PC-9 (cell line): ENCODE measurements around the gene GSTT2B. TPM values are rescaled to one million over a fixed set of nuclear protein-coding genes. Genes with fewer than 3 reads are reported as not detected.

Source experiments
- BruUV-seq: library from RNA; stranded (reverse); fragments of 400-500 nt; replicated peaks from 2 replicates; lab custom pipeline; 2021; lab: Mats Ljungman, UMichigan
- CTCF ChIA-PET: fragments of 300-600 bp; sonication (Branson Sonifier 250); formaldehyde crosslinking; loops from one replicate; lab custom pipeline; 2022; ENCODE audit warnings: antibody characterized with exemption; lab: Charles Lee
- POLR2A ChIA-PET: fragments of 300-600 bp; sonication (Branson Sonifier 250); formaldehyde crosslinking; loops from one replicate; lab custom pipeline; 2022; ENCODE audit warnings: antibody characterized with exemption; ENCODE audit not compliant: unreplicated experiment; lab: Charles Lee
- DNase-seq, 2 experiments: peaks; one replicate each; pipeline versions ENCODE4 v3.0.0 to v3.0.0-alpha.2; 2015 to 2022; ENCODE audit warnings: mixed read lengths in 1 of 2
- H2AFZ ChIP-seq: fragments of 200-600 bp; sonication (generic); 2 replicates; pipeline ENCODE4 v1.8.1; 2017; ENCODE audit warnings: antibody characterized with exemption
- H3F3A ChIP-seq: fragments of 200-600 bp; sonication (generic); 2 replicates; pipeline ENCODE4 v1.8.1; 2017; ENCODE audit warnings: antibody characterized with exemption, mild to moderate bottlenecking, low read depth; ENCODE audit not compliant: insufficient read depth
- H3K27ac ChIP-seq: fragments of 200-600 bp; sonication (generic); 2 replicates; pipeline ENCODE4 v1.6.1; 2016; ENCODE audit warnings: mixed run types
- H3K27me3 ChIP-seq: fragments of 200-600 bp; sonication (generic); 2 replicates; pipeline ENCODE4 v1.6.1; 2016; ENCODE audit warnings: low read depth, mixed run types; ENCODE audit not compliant: insufficient read depth
- H3K36me3 ChIP-seq: fragments of 200-600 bp; sonication (generic); 2 replicates; pipeline ENCODE4 v1.6.1; 2016; ENCODE audit warnings: low read depth, mixed run types
- H3K4me1 ChIP-seq: fragments of 200-600 bp; sonication (generic); replicated peaks from 2 replicates; pipeline ENCODE4 v1.6.1; 2016; ENCODE audit warnings: mixed run types; ENCODE audit not compliant: insufficient read depth
- H3K4me2 ChIP-seq: fragments of 200-600 bp; sonication (generic); 2 replicates; pipeline ENCODE4 v1.6.1; 2017; ENCODE audit warnings: mixed run types
- H3K4me3 ChIP-seq: fragments of 200-600 bp; sonication (generic); 2 replicates; pipeline ENCODE4 v1.6.1; 2016; ENCODE audit warnings: mixed run types
- H3K79me2 ChIP-seq: fragments of 200-600 bp; sonication (generic); 2 replicates; pipeline ENCODE4 v1.6.1; 2017; ENCODE audit warnings: low read depth, mixed run types
- H3K9me2 ChIP-seq: fragments of 200-600 bp; sonication (generic); 2 replicates; pipeline ENCODE4 v1.8.1; 2017; ENCODE audit warnings: mild to moderate bottlenecking; ENCODE audit not compliant: insufficient read depth
- H3K9me3 ChIP-seq: fragments of 200-600 bp; sonication (generic); 2 replicates; pipeline ENCODE4 v1.8.1; 2016; ENCODE audit warnings: low read depth; ENCODE audit not compliant: insufficient read depth
- H4K20me1 ChIP-seq: fragments of 200-600 bp; sonication (generic); 2 replicates; pipeline ENCODE4 v1.8.1; 2017; ENCODE audit not compliant: insufficient read depth
- CTCF ChIP-seq: fragments of 200-600 bp; sonication (generic); conservative IDR thresholded peaks from 2 replicates; pipeline ENCODE4 v1.6.1; 2017; ENCODE audit warnings: mixed run types, antibody characterized with exemption, mild to moderate bottlenecking, moderate library complexity
- EZH2 ChIP-seq: fragments of 200-600 bp; sonication (generic); IDR thresholded peaks from 2 replicates; pipeline ENCODE4 v1.8.0; 2017; ENCODE audit warnings: antibody characterized with exemption, low read depth
- intact Hi-C: fragments of 100-400 bp; cut with micrococcal nuclease; formaldehyde crosslinking; loops from one replicate; pipeline ENCODE4 v1.10.0; 2022; ENCODE audit not compliant: unreplicated experiment
- total RNA-seq: library from RNA; stranded (reverse); gene quantifications from 2 replicates; pipeline ENCODE4 v1.2.3, GENCODE V29; 2021

GSTT2B gene
- total RNA-seq, 1 experiment from 2014 or later = not detected

- Histone ChIP-seq H3K4me3 (no peak overlapping the region), H3K9me3 (no peaks in the 10 kb centered on the region), H3F3A (0 out of 2 replicates have a peak, but pooled peaks cover under 1% of the 10 kb centered on the region), H3K4me2 (no peak overlapping the region), H3K27ac (no peak overlapping the region), H2AFZ (no peak overlapping the region), H3K4me1 (peaks cover 13% of the 10 kb centered on the region), H4K20me1 (no peaks in the 10 kb centered on the region), H3K9me2 (no peaks in the 10 kb centered on the region), H3K36me3 (no peaks in the 10 kb centered on the region), H3K79me2 (peaks cover 22% of the 10 kb centered on the region), H3K27me3 (no peaks in the 10 kb centered on the region)
- TF ChIP-seq EZH2 (no peak), CTCF (no peak)
- no peak for DNase-seq
- CTCF ChIA-PET = no interaction called here
- POLR2A ChIA-PET = interaction anchor here (0.6 kb wide), 1 partner anchor 18 kb away, joined by 3 read pairs; no protein-coding TSS in a partner anchor
- no TSS peak for BruUV-seq
- intact Hi-C loops = no loop called here
Measured at GRCh38 chr22:24008381-24009226, 47.6 kb upstream of the GSTT2B start.

- no TSS peak for BruUV-seq
- ChIA-PET POLR2A (interaction anchor here (0.6 kb wide), 1 partner anchor 19 kb away, joined by 3 read pairs; no protein-coding TSS in a partner anchor), CTCF (no interaction called here)
- no peak overlapping the region for H3K27ac ChIP-seq
- no peak overlapping the region for H3K4me3 ChIP-seq
- peaks cover 16% of the 10 kb centered on the region for H3K79me2 ChIP-seq
- H3K36me3 ChIP-seq = no peaks in the 10 kb centered on the region
- H3F3A ChIP-seq = peaks cover 7% of the 10 kb centered on the region; the same call in 1 of the 2 replicates
- no peaks in the 10 kb centered on the region for H3K27me3 ChIP-seq
- no peaks in the 10 kb centered on the region for H3K9me3 ChIP-seq
- TF ChIP-seq EZH2 (no peak), CTCF (no peak)
- no peaks in the 10 kb centered on the region for H4K20me1 ChIP-seq
- no peak overlapping the region for H3K4me2 ChIP-seq
- no peak for DNase-seq
- H3K9me2 ChIP-seq = no peaks in the 10 kb centered on the region
- peaks cover 12% of the 10 kb centered on the region for H3K4me1 ChIP-seq
- intact Hi-C loops = no loop called here
- H2AFZ ChIP-seq = no peak overlapping the region
Measured at GRCh38 chr22:24008022-24008283, 47.0 kb upstream of the GSTT2B start.

- no peak for TF ChIP-seq CTCF
- TF ChIP-seq EZH2 = no peak
- no peak overlapping the region for H3K4me3 ChIP-seq
- no peak overlapping the region for H3K4me2 ChIP-seq
- ChIA-PET POLR2A (no interaction called here), CTCF (interaction anchor here (0.6 kb wide), 1 partner anchor 13 kb away, joined by 3 read pairs; no protein-coding TSS in a partner anchor)
- intact Hi-C loops = no loop called here
- no peak for DNase-seq
- peaks cover 7% of the 10 kb centered on the region for H3K4me1 ChIP-seq
- H3K27me3 ChIP-seq = no peaks in the 10 kb centered on the region
- H3K79me2 ChIP-seq = peaks cover 11% of the 10 kb centered on the region
- H3K36me3 ChIP-seq = no peaks in the 10 kb centered on the region
- no peaks in the 10 kb centered on the region for H4K20me1 ChIP-seq
- no peaks in the 10 kb centered on the region for H3K9me2 ChIP-seq
- H3K27ac ChIP-seq = no peak overlapping the region
- no TSS peak for BruUV-seq
- no peak overlapping the region for H2AFZ ChIP-seq
- no peaks in the 10 kb centered on the region for H3K9me3 ChIP-seq
- peaks cover 12% of the 10 kb centered on the region; the same call in 1 of the 2 replicates for H3F3A ChIP-seq
Measured at GRCh38 chr22:24007253-24008021, 46.4 kb upstream of the GSTT2B start.
